PC-3 (cell line): ENCODE measurements around the gene ARHGEF16.

ENCODE experiments used
- CTCF ChIP-seq: fragments of 300-600 bp; sonication (generic); conservative IDR thresholded peaks from 2 replicates; pipeline ENCODE4 v1.5.1; 2017; ENCODE audit warnings: antibody characterized with exemption, low read depth, mild to moderate bottlenecking, low read length
- EZH2 ChIP-seq: fragments of 300-600 bp; sonication (generic); IDR thresholded peaks from one replicate; pipeline ENCODE4 v1.6.1; 2017; ENCODE audit warnings: antibody characterized with exemption, mild to moderate bottlenecking, low read length; ENCODE audit not compliant: unreplicated experiment
- EZH2phosphoT487 ChIP-seq: fragments of 300-600 bp; sonication (generic); IDR thresholded peaks from 2 replicates; pipeline ENCODE4 v1.6.1; 2018; ENCODE audit warnings: mild to moderate bottlenecking, antibody characterized with exemption, low read length, borderline replicate concordance

- TF ChIP-seq CTCF = no peak
- no peak for TF ChIP-seq EZH2phosphoT487
- no peak for TF ChIP-seq EZH2
These were observed 34.0 kb downstream of the ARHGEF16 start for GRCh38 chr1:3488432-3488831.
